GM18873 (cell line): ENCODE results near the gene AURKA.
"Not testable (repeated sequence)": the region's sequence is repeated elsewhere in the genome, so short reads cannot be mapped to it uniquely, and the experiment has no call there.

ENCODE experiments used
- ATAC-seq: cut with Tn5 transposase; IDR thresholded peaks from one replicate; pipeline ENCODE4 v1.9.1; 2021; ENCODE audit warnings: mild to moderate bottlenecking, moderate library complexity, moderate number of reproducible peaks; ENCODE audit not compliant: unreplicated experiment, low FRiP score

The AURKA gene

GRCh38 chr20:56422076-56422823 is 30.2 kb upstream of the AURKA start:
- ATAC-seq = no peak

- ATAC-seq = no peak
Observed at GRCh38 chr20:56420940-56421688, 29.1 kb upstream of the AURKA start.

- ATAC-seq = no peak
Observed at GRCh38 chr20:56420028-56420427, 28.0 kb upstream of the AURKA start.

GRCh38 chr20:56418385-56418861 is 26.4 kb upstream of the AURKA start:
- no peak for ATAC-seq

- no peak for ATAC-seq
Observed at GRCh38 chr20:56417911-56418310, 25.9 kb upstream of the AURKA start.

GRCh38 chr20:56417402-56417801 is 25.4 kb upstream of the AURKA start:
- no peak for ATAC-seq

GRCh38 chr20:56414842-56415765 is 23.1 kb upstream of the AURKA start:
- no peak for ATAC-seq

- no peak for ATAC-seq
Observed at GRCh38 chr20:56412949-56413348, 20.9 kb upstream of the AURKA start.

- ATAC-seq = no peak
Observed at GRCh38 chr20:56412473-56412790, 20.4 kb upstream of the AURKA start.

GRCh38 chr20:56411759-56412472 is 19.9 kb upstream of the AURKA start, which contains the start of gene CASS4:
TSS of gene CASS4 (plus strand) at chr20:56412260. CDS start at chr20:56412459, 199 bp downstream.
- no peak for ATAC-seq

GRCh38 chr20:56411287-56411686 is 19.3 kb upstream of the AURKA start:
- ATAC-seq = not testable (repeated sequence)

GRCh38 chr20:56409956-56410355 is 17.9 kb upstream of the AURKA start:
- ATAC-seq = no peak

- no peak for ATAC-seq
Observed at GRCh38 chr20:56409521-56409920, 17.5 kb upstream of the AURKA start.

- ATAC-seq = no peak
Observed at GRCh38 chr20:56406910-56407309, 14.9 kb upstream of the AURKA start.

- ATAC-seq = not testable (repeated sequence)
Observed at GRCh38 chr20:56405356-56405755, 13.3 kb upstream of the AURKA start.

- no peak for ATAC-seq
Observed at GRCh38 chr20:56403465-56403864, 11.4 kb upstream of the AURKA start.

- ATAC-seq = no peak
Observed at GRCh38 chr20:56400001-56400640, 8.1 kb upstream of the AURKA start.

GRCh38 chr20:56395166-56395565 is 3.2 kb upstream of the AURKA start:
- ATAC-seq = no peak

GRCh38 chr20:56393653-56394052 is 1.6 kb upstream of the AURKA start:
- ATAC-seq = no peak
